OCI-LY1 (cell line): ENCODE results near the gene AHI1.

Experiments used
- H2AFZ ChIP-seq: fragments of 200-600 bp; sonication (generic), shearing (Covaris generic); 2 replicates; pipeline ENCODE4 v1.6.0; 2014; ENCODE audit warnings: antibody characterized with exemption, mild to moderate bottlenecking, low read length
- H3F3A ChIP-seq: fragments of 200-600 bp; sonication (generic), shearing (Covaris generic); 2 replicates; pipeline ENCODE4 v1.6.0; 2014; ENCODE audit warnings: mild to moderate bottlenecking, antibody characterized with exemption, low read length, moderate library complexity; ENCODE audit not compliant: insufficient read depth
- H3K27ac ChIP-seq: fragments of 200-600 bp; sonication (generic); 2 replicates; pipeline ENCODE4 v1.5.1; 2014; ENCODE audit warnings: low read length, mixed run types, mild to moderate bottlenecking, low read depth; ENCODE audit not compliant: poor library complexity, severe bottlenecking
- H3K27me3 ChIP-seq: fragments of 200-600 bp; sonication (generic); 2 replicates; pipeline ENCODE4 v1.6.0; 2014; ENCODE audit warnings: antibody characterized with exemption, mild to moderate bottlenecking, low read length, moderate library complexity; ENCODE audit not compliant: insufficient read depth
- H3K36me3 ChIP-seq: fragments of 200-600 bp; sonication (generic); 2 replicates; pipeline ENCODE4 v1.6.1; 2014; ENCODE audit warnings: mild to moderate bottlenecking, antibody characterized with exemption, low read length, moderate library complexity, mixed read lengths; ENCODE audit not compliant: insufficient read depth
- H3K4me1 ChIP-seq: fragments of 200-600 bp; sonication (generic); 2 replicates; pipeline ENCODE4 v1.5.1; 2014; ENCODE audit warnings: mild to moderate bottlenecking, low read length, moderate library complexity; ENCODE audit not compliant: insufficient read depth, severe bottlenecking
- H3K4me2 ChIP-seq: fragments of 200-600 bp; sonication (generic), shearing (Covaris generic); 2 replicates; pipeline ENCODE4 v1.6.1; 2014; ENCODE audit warnings: low read length
- H3K4me3 ChIP-seq: fragments of 200-600 bp; sonication (generic); 2 replicates; pipeline ENCODE4 v1.5.1; 2014; ENCODE audit warnings: low read length, low read depth, mild to moderate bottlenecking, mixed read lengths; ENCODE audit not compliant: poor library complexity, severe bottlenecking
- H3K79me2 ChIP-seq: fragments of 200-600 bp; shearing (Covaris generic); 2 replicates; pipeline ENCODE4 v1.6.1; 2016; ENCODE audit warnings: mixed run types, low read length, mixed read lengths; ENCODE audit not compliant: insufficient read depth
- H3K9ac ChIP-seq: fragments of 200-600 bp; sonication (generic), shearing (Covaris generic); 2 replicates; pipeline ENCODE4 v1.6.1; 2014; ENCODE audit warnings: mild to moderate bottlenecking, low read length, mixed read lengths
- H3K9me2 ChIP-seq: fragments of 200-600 bp; sonication (generic), shearing (Covaris generic); 2 replicates; pipeline ENCODE4 v1.6.1; 2014; ENCODE audit warnings: low read depth, mild to moderate bottlenecking, low read length, mixed read lengths
- H3K9me3 ChIP-seq: fragments of 200-600 bp; shearing (Covaris generic); 2 replicates; pipeline ENCODE4 v1.6.1; 2014; ENCODE audit warnings: low read length, mixed read lengths
- H4K20me1 ChIP-seq: fragments of 200-600 bp; sonication (generic), shearing (Covaris generic); 2 replicates; pipeline ENCODE4 v1.6.0; 2016; ENCODE audit warnings: mild to moderate bottlenecking, low read length; ENCODE audit not compliant: insufficient read depth
- EZH2 ChIP-seq: fragments of 200-600 bp; sonication (generic), shearing (Covaris generic); IDR thresholded peaks from 2 replicates; pipeline ENCODE4 v1.8.0; 2017; ENCODE audit warnings: borderline replicate concordance, mixed run types, mild to moderate bottlenecking, antibody characterized with exemption, low read length, moderate library complexity, mixed read lengths
- TF ChIP-seq, protein P1 (sequence below): fragments of 200-600 bp; sonication (generic), shearing (Covaris generic); IDR thresholded peaks from 2 replicates; pipeline ENCODE4 v1.5.1; 2017; ENCODE audit warnings: mild to moderate bottlenecking, antibody characterized with exemption, low read length, moderate library complexity, mixed read lengths

AHI1 gene

DNA sequence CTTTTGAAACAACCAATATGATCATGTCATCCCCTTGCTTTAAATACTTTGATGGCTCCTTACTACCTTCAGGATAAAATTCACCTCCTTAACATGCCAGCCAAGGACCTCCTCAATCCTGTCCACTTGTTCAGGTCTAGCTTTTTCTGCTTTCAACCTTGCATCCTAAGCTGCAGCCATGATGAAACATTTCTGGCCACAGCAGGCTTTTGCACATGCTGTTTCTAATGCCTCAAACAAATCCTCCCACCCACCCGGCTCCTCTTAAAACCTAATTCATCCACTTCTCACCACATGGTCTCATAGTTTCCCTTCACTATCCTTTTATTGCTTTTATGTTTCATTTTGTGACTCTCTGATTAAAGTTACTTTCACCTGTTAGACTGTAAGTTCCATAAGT lies 191.9 kb downstream of the AHI1 start:
- Histone ChIP-seq H3K9me3 (no peaks in the 10 kb centered on the region), H3K9ac (no peak overlapping the region), H3K36me3 (no peaks in the 10 kb centered on the region), H3K4me1 (peaks cover 16% of the 10 kb centered on the region), H4K20me1 (no peaks in the 10 kb centered on the region), H3F3A (no peaks in the 10 kb centered on the region), H3K4me3 (no peak overlapping the region), H3K9me2 (no peaks in the 10 kb centered on the region), H2AFZ (no peak overlapping the region), H3K27me3 (no peaks in the 10 kb centered on the region), H3K4me2 (no peak overlapping the region), H3K79me2 (no peaks in the 10 kb centered on the region), H3K27ac (no peak overlapping the region)
- TF ChIP-seq, protein P1, sequence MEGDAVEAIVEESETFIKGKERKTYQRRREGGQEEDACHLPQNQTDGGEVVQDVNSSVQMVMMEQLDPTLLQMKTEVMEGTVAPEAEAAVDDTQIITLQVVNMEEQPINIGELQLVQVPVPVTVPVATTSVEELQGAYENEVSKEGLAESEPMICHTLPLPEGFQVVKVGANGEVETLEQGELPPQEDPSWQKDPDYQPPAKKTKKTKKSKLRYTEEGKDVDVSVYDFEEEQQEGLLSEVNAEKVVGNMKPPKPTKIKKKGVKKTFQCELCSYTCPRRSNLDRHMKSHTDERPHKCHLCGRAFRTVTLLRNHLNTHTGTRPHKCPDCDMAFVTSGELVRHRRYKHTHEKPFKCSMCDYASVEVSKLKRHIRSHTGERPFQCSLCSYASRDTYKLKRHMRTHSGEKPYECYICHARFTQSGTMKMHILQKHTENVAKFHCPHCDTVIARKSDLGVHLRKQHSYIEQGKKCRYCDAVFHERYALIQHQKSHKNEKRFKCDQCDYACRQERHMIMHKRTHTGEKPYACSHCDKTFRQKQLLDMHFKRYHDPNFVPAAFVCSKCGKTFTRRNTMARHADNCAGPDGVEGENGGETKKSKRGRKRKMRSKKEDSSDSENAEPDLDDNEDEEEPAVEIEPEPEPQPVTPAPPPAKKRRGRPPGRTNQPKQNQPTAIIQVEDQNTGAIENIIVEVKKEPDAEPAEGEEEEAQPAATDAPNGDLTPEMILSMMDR = no peak
- TF ChIP-seq EZH2 = no peak

DNA sequence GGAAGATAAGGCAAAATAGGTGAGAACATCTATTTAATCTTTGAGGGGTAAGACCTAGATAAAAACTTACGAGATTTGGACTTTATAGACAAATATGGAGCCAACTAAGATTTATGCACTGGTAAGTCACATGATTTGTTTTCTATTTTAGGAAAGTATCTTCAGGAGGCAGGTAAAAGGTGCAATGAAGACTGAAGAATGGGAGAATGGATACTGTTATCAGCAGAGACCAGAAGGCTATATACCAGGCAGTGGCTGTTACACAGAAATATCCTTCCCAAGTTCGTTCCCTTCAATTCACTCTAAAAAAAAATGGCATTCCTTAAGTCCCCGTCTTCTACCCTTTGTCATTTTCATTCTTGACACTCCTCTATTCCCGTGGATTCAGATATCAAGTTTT lies 192.7 kb downstream of the AHI1 start:
- no peak overlapping the region for H3K4me3 ChIP-seq
- H3K9ac ChIP-seq = no peak overlapping the region
- no peaks in the 10 kb centered on the region for H3K9me2 ChIP-seq
- H4K20me1 ChIP-seq = no peaks in the 10 kb centered on the region
- TF ChIP-seq, protein P1 = no peak
- no peak for TF ChIP-seq EZH2
- H3F3A ChIP-seq = no peaks in the 10 kb centered on the region
- no peaks in the 10 kb centered on the region; the same call in 1 of the 2 replicates for H3K36me3 ChIP-seq
- H2AFZ ChIP-seq = no peak overlapping the region
- H3K79me2 ChIP-seq = no peaks in the 10 kb centered on the region
- peaks cover 10% of the 10 kb centered on the region for H3K4me1 ChIP-seq
- no peak overlapping the region for H3K27ac ChIP-seq
- H3K9me3 ChIP-seq = no peaks in the 10 kb centered on the region
- no peak overlapping the region for H3K4me2 ChIP-seq
- H3K27me3 ChIP-seq = no peaks in the 10 kb centered on the region

- no peak overlapping the region for H3K27ac ChIP-seq
- H2AFZ ChIP-seq = no peak overlapping the region
- H4K20me1 ChIP-seq = no peaks in the 10 kb centered on the region
- H3K79me2 ChIP-seq = no peaks in the 10 kb centered on the region
- H3K9me3 ChIP-seq = no peaks in the 10 kb centered on the region
- H3K9ac ChIP-seq = no peak overlapping the region
- no peaks in the 10 kb centered on the region for H3K27me3 ChIP-seq
- no peaks in the 10 kb centered on the region for H3F3A ChIP-seq
- H3K36me3 ChIP-seq = no peaks in the 10 kb centered on the region; the same call in 1 of the 2 replicates
- H3K4me2 ChIP-seq = no peak overlapping the region
- no peaks in the 10 kb centered on the region for H3K9me2 ChIP-seq
- H3K4me3 ChIP-seq = no peak overlapping the region
- H3K4me1 ChIP-seq = peaks cover under 1% of the 10 kb centered on the region
- TF ChIP-seq, protein P1 = no peak
- TF ChIP-seq EZH2 = no peak
These were observed 196.2 kb downstream of the AHI1 start for GRCh38 chr6:135301304-135301703.
